ENCODE data around the gene ARHGEF19. TPM values are rescaled to one million over a fixed set of nuclear protein-coding genes. Genes with fewer than 3 reads are reported as not detected.

Gene ARHGEF19
- total RNA-seq, 1 experiment from 2014 or later: 21.6 TPM

DNA sequence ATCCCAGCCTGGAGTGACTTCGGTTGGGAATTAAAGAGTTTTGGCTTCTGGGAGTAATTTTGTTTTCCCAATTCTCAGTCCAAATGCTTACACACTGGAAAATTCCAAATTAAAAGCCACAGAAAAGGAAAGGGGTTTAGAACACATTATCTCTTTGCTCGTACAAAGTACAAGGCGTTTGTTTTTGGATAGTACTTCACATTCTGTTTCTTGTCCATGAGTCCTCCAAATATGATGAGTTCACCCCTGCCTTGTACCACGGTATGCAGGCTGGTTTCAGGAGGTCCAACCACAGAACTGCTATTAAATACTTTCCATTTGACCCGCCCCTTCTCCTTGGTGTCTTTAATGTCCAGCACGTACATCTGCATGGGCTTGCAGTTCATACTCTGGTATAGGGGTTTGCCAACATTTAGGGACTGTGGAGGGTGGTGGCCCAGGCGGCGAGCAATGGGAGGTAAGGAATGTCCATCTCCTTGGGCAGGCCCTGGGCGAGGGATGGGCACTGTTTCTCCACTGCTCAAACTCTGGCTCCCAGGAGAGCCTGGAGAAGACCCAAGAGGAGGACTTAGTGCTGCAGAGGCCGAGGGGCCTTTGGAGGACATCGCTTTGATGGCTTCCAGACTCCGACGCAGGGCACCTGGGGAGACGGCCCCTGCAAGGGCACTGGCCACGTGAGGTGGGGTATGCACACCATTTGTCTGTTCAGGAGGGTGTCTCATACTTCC, 38.2 kb upstream of the ARHGEF19 start:
- ChIA-PET POLR2A (no interaction called here), CTCF (no interaction called here)
- TF ChIP-seq, protein P1, sequence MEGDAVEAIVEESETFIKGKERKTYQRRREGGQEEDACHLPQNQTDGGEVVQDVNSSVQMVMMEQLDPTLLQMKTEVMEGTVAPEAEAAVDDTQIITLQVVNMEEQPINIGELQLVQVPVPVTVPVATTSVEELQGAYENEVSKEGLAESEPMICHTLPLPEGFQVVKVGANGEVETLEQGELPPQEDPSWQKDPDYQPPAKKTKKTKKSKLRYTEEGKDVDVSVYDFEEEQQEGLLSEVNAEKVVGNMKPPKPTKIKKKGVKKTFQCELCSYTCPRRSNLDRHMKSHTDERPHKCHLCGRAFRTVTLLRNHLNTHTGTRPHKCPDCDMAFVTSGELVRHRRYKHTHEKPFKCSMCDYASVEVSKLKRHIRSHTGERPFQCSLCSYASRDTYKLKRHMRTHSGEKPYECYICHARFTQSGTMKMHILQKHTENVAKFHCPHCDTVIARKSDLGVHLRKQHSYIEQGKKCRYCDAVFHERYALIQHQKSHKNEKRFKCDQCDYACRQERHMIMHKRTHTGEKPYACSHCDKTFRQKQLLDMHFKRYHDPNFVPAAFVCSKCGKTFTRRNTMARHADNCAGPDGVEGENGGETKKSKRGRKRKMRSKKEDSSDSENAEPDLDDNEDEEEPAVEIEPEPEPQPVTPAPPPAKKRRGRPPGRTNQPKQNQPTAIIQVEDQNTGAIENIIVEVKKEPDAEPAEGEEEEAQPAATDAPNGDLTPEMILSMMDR (IDR thresholded peaks at IDR 0.05): no peak
- no peak for TF ChIP-seq TCF7L2 (IDR thresholded peaks at IDR 0.05; ENCODE audit: low read depth, low read length)
- TF ChIP-seq POLR2AphosphoS5 (IDR thresholded peaks at IDR 0.05; ENCODE audit: low read depth, low read length): no peak
- no peak for TF ChIP-seq SIN3A (IDR thresholded peaks at IDR 0.05; ENCODE audit: borderline replicate concordance, insufficient read depth, low read depth, low read length)
- TF ChIP-seq, protein P2, sequence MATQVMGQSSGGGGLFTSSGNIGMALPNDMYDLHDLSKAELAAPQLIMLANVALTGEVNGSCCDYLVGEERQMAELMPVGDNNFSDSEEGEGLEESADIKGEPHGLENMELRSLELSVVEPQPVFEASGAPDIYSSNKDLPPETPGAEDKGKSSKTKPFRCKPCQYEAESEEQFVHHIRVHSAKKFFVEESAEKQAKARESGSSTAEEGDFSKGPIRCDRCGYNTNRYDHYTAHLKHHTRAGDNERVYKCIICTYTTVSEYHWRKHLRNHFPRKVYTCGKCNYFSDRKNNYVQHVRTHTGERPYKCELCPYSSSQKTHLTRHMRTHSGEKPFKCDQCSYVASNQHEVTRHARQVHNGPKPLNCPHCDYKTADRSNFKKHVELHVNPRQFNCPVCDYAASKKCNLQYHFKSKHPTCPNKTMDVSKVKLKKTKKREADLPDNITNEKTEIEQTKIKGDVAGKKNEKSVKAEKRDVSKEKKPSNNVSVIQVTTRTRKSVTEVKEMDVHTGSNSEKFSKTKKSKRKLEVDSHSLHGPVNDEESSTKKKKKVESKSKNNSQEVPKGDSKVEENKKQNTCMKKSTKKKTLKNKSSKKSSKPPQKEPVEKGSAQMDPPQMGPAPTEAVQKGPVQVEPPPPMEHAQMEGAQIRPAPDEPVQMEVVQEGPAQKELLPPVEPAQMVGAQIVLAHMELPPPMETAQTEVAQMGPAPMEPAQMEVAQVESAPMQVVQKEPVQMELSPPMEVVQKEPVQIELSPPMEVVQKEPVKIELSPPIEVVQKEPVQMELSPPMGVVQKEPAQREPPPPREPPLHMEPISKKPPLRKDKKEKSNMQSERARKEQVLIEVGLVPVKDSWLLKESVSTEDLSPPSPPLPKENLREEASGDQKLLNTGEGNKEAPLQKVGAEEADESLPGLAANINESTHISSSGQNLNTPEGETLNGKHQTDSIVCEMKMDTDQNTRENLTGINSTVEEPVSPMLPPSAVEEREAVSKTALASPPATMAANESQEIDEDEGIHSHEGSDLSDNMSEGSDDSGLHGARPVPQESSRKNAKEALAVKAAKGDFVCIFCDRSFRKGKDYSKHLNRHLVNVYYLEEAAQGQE (IDR thresholded peaks at IDR 0.05; ENCODE audit: insufficient read depth in 1 of 2, low read depth in 2 of 2, low read length in 1 of 2): no peak
- Histone ChIP-seq H3K9me3 (ENCODE audit: control insufficient read depth, insufficient read depth, low read depth, low read length) (no peaks in the 10 kb centered on the region), H3K36me3 (ENCODE audit: control insufficient read depth, insufficient read depth, low read length) (peaks cover 14% of the 10 kb centered on the region), H3K27ac (ENCODE audit: low read length) (no peak overlapping the region), H3K4me1 (ENCODE audit: control insufficient read depth, insufficient read depth, low read length) (peaks cover 6% of the 10 kb centered on the region), H3K27me3 (ENCODE audit: control insufficient read depth, insufficient read depth, low read length) (no peaks in the 10 kb centered on the region), H3K4me3 (ENCODE audit: low read depth in 2 of 2, low read length in 2 of 2) (no peak overlapping the region)
- no TSS peak for BruUV-seq (replicated peaks)
- intact Hi-C loops (cut with micrococcal nuclease; ENCODE audit: unreplicated experiment): no loop called here
- in situ Hi-C loops (cut with HindIII; ENCODE audit: low pct_unique_long_range_greater_than_20kb, low sequenced_read_pairs): no loop called here
- ATAC-seq: no peak
- no peak for DNase-seq (ENCODE audit: low read depth, low spot score)

DNA sequence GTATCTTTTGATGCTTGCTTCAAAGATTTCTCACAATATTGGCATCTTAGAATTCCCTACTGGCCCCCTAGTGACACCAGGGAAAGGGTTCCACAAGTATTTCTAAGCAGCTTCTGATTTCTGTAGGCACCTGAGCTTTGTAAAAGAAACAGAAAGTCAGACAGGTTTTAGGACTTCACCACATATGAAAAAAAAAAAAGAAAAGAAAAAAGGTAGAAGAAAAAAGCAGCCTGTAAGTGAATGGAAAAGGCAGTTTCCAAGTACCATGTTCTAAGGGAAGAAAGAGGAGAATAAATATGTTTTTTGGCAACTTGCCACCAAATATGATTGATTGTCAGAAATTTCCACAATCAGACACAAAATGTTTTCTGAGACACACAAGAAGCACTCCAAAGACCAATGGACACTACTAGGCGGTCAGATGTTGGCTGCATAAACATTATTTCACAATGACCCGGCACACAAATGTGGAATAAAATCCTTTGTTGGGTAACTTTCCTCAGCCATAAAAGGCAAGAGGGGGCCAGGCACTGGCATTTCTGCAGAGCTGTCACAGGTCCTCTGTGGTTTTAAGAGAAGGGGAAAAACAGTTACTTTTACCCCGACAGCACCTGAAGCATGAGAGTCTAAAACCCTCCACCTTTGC, 37.3 kb upstream of the ARHGEF19 start:
- H3K4me3 ChIP-seq (ENCODE audit: low read depth in 2 of 2, low read length in 2 of 2): no peak overlapping the region
- H3K9me3 ChIP-seq (ENCODE audit: control insufficient read depth, insufficient read depth, low read depth, low read length): no peaks in the 10 kb centered on the region
- peaks cover 6% of the 10 kb centered on the region for H3K4me1 ChIP-seq (ENCODE audit: control insufficient read depth, insufficient read depth, low read length)
- in situ Hi-C loops (cut with HindIII; ENCODE audit: low pct_unique_long_range_greater_than_20kb, low sequenced_read_pairs): no loop called here
- TF ChIP-seq SIN3A (IDR thresholded peaks at IDR 0.05; ENCODE audit: borderline replicate concordance, insufficient read depth, low read depth, low read length) (no peak), POLR2AphosphoS5 (IDR thresholded peaks at IDR 0.05; ENCODE audit: low read depth, low read length) (no peak), TCF7L2 (IDR thresholded peaks at IDR 0.05; ENCODE audit: low read depth, low read length) (no peak)
- TF ChIP-seq, protein P1 (IDR thresholded peaks at IDR 0.05): no peak
- TF ChIP-seq, protein P2 (IDR thresholded peaks at IDR 0.05; ENCODE audit: insufficient read depth in 1 of 2, low read depth in 2 of 2, low read length in 1 of 2): no peak
- DNase-seq (ENCODE audit: low read depth, low spot score) (no peak), ATAC-seq (no peak)
- no peak overlapping the region; the same call in 1 of the 2 replicates for H3K27ac ChIP-seq (ENCODE audit: low read length)
- intact Hi-C loops (cut with micrococcal nuclease; ENCODE audit: unreplicated experiment): no loop called here
- BruUV-seq (replicated peaks): no TSS peak
- ChIA-PET POLR2A (interaction anchor here (0.6 kb wide), 1 partner anchor 11 kb away, joined by 3 read pairs; no protein-coding TSS in a partner anchor), CTCF (no interaction called here)
- H3K27me3 ChIP-seq (ENCODE audit: control insufficient read depth, insufficient read depth, low read length): no peaks in the 10 kb centered on the region
- H3K36me3 ChIP-seq (ENCODE audit: control insufficient read depth, insufficient read depth, low read length): peaks cover 14% of the 10 kb centered on the region

All from Panc1 (cell line).